Stimulated activated CD8-positive, alpha-beta memory T cell treated with anti-CD3 and anti-CD28 coated beads, Interleukin-12 subunit alpha, Interleukin-12 subunit beta, amount 100 ng/mL, for 1 hour (primary cell): ENCODE results near the gene MGRN1.

Source experiments
- DNase-seq: peaks from one replicate; pipeline ENCODE4 v3.0.0-alpha.2; 2020; ENCODE audit warnings: low read depth

MGRN1 gene

GRCh38 chr16:4699046-4699556 is 74.5 kb downstream of the MGRN1 start:
- DNase-seq: no peak

- no peak for DNase-seq
These were observed 75.9 kb downstream of the MGRN1 start for GRCh38 chr16:4700380-4700996.

GRCh38 chr16:4700997-4701743 is 76.5 kb downstream of the MGRN1 start:
- no peak for DNase-seq

GRCh38 chr16:4701791-4702465 is 77.3 kb downstream of the MGRN1 start:
- no peak for DNase-seq

- DNase-seq: no peak
These were observed 77.8 kb downstream of the MGRN1 start for GRCh38 chr16:4702466-4702808.

GRCh38 chr16:4703906-4704305 is 79.3 kb downstream of the MGRN1 start:
- no peak for DNase-seq

- no peak for DNase-seq
These were observed 79.9 kb downstream of the MGRN1 start for GRCh38 chr16:4704491-4704890.

- DNase-seq: no peak
These were observed 80.3 kb downstream of the MGRN1 start for GRCh38 chr16:4704913-4705312.

- no peak for DNase-seq
These were observed 82.2 kb downstream of the MGRN1 start for GRCh38 chr16:4706871-4707270.

- no peak for DNase-seq
These were observed 84.9 kb downstream of the MGRN1 start for GRCh38 chr16:4709481-4709880.

GRCh38 chr16:4713663-4714501 is 89.3 kb downstream of the MGRN1 start:
- no peak for DNase-seq

- no peak for DNase-seq
These were observed 90.4 kb downstream of the MGRN1 start for GRCh38 chr16:4714996-4715395.

GRCh38 chr16:4718466-4718865 is 93.8 kb downstream of the MGRN1 start:
- no peak for DNase-seq

GRCh38 chr16:4723071-4723767 is 98.6 kb downstream of the MGRN1 start:
- DNase-seq: no peak

GRCh38 chr16:4724661-4725270 is 100.1 kb downstream of the MGRN1 start:
- DNase-seq: no peak

GRCh38 chr16:4726616-4727015 is 102.0 kb downstream of the MGRN1 start:
- no peak for DNase-seq

- no peak for DNase-seq
These were observed 104.0 kb downstream of the MGRN1 start for GRCh38 chr16:4728676-4729075.

- DNase-seq: no peak
These were observed 105.2 kb downstream of the MGRN1 start for GRCh38 chr16:4729876-4730275.

GRCh38 chr16:4733211-4733742 is 108.7 kb downstream of the MGRN1 start:
- DNase-seq: no peak

- no peak for DNase-seq
These were observed 109.1 kb downstream of the MGRN1 start for GRCh38 chr16:4733747-4734062.
